ENCODE data around the gene IFNGR1.
A peak's percentile ranks its signal among the peaks of the same experiment; 100 is the strongest.
"Not testable (repeated sequence)": the region's sequence is repeated elsewhere in the genome, so short reads cannot be mapped to it uniquely, and the experiment has no call there.

The IFNGR1 gene

DNA sequence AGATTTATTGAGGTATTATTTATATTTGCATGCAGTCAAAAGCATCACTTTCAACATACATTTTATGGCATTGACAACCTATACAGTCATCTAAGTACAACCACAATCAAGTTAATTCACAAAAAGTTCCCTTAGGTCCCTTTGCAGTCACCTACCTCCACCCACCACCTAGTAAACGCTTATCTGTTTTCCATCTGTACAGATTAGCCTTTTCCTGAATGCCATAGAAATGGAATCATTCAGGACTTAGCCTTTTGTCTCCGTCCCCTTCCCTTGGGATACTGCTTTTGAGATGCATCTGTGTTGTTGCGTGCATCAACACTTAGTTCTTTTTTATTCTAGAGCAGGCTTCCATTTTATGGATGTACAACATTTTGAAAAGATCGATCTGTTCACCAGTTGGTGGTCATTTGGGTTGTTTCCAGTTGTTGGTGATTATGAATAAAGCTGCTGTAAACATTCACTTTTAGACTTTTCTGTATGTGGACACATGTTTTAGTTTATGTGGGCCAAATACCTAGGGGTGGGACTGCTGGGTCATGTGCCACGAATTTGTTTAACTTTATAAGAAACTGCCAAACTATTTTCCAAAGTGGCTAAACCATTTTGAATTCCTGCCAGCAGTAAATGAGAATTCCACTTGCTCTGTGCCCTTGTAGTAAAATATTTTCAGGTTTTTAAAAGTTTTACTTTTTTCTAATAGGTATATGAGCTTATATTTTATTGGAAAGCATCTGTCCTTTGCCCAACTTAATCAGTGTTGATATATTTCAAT lies 17.6 kb upstream of the IFNGR1 start:
- peak; percentile 52 for DNase-seq (ENCODE audit: low read depth, low spot score)

DNA sequence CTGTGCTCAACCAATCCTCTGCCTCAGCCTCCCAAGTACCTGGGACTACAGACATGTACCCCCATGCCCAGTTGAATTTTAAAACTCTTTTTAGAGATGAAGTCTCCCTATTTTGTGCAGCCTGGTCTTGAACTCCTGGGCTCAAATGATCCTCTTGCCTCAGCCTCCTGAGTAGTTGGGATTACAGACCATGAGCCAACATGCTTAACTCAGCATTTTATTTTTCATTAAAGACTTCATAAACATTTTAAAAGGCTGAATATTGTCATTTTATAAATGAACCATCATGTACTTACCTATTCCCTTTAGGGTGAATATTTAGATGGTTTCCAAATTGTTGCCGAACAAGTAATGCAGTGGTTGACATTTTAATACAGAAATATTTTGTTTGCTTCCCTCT lies 16.5 kb upstream of the IFNGR1 start:
- no peak for DNase-seq (ENCODE audit: low read depth, low spot score)

DNA sequence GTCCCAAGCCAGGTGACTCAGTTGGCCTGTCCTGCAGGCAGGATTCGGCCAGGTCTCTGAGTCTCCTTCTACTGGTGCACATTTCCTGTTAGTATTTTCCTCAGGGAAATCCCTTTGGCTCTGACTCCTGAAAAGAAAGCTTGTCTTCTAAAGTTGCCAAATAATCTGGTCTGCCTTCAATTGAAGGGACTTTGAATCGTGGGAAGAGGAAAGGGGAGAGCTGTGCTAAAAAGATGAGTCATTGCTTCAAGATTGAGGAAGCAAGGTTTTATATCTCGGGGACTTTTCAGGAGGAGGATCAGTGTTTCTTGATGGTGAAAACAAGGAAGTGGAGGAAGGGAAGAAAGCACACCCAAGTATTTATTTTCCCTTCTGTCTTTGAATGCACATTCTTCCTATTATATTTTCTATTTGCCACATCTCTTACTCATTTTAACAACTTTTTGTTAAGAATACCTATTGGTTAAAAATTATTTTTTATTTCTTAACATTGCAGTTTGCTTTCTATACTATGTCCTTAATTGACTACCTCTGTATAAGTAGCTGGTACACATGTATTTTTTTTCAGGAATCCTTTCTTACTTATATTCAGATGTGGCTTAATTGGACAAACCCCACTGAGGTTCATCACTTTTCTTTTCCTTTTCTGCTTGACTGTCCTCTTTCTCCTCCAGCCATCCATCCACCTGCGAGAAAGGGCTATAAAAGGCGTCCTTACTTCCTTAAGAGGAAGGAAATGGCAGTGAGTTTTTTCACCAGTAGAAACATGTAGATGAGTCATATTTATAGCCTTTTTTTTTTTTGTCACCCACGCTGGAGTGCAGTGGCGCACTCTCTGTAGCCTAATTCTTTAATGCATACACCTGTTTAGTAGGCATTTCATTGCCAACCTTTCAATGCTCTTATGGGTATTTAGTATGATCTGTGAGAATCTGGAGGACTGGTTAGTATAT lies 15.0 kb upstream of the IFNGR1 start:
- peak; percentile 71 for DNase-seq (ENCODE audit: low read depth, low spot score)

DNA sequence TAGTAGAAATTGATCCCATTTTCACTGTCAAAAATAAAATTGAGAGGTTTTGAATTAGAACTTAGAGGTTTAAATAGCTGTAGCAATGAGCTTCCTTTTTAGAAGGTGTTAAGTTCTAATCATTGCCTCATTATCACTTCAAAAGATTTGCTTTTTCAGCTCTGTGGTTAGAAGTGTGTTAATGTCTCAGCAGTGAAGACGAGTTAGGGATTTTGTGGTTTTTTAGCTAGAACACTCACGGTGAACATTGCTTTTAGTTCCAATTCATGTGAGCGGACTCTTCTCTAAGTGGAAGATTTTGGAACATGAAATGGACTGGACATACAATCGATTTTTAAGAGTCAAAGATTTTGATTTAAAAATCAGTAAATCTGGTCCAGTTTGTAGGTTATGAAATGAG lies 12.7 kb upstream of the IFNGR1 start:
- DNase-seq (ENCODE audit: low read depth, low spot score) = no peak

DNA sequence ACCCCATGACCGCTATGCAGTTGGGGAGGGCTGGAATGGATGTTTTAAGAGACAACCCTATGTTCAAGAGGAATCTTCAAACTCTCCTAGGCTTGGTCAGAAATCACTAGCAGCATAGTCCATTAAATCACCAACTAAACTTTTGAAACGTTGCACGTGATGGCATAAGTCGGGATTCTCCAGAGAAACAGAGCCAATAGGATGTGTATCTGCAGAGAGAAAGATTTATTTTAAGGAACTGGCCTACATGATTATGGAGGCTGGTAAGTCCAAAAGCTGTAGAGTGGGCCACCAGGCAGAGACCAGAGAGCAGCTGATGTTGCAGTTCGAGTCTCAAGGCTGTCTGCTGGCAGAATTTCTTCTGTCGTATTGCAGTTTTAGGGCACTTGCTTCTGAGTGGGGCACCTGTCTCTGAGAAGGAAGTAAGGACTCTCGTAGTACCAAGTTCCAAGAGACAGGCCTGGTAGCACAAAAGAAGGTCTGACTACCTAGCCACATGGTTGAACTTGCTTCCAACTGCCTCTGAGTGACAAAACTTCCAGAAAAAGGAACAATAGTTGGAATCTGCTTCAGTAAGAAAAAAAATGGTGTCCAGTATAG lies 11.9 kb upstream of the IFNGR1 start:
- no peak for DNase-seq (ENCODE audit: low read depth, low spot score)

DNA sequence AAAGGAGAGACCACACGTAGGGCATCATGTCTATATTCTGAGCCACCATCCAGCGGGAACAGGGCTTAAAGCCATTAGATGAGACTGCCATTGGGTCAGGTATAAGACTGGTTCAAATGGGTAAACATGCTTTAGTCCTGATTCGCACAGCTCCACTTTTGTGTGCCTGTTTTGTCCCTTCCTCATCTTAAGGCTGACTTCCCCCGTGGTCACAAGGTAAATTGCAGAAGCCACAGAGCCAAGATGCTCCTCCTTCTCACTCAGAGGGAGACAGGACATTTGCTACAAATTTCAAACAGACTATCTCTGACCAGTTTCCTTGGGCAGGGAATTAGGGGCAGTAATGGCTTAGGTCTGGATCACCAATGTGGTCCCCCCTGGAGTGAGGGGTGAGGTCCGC lies 11.4 kb upstream of the IFNGR1 start:
- no peak for DNase-seq (ENCODE audit: low read depth, low spot score)

DNA sequence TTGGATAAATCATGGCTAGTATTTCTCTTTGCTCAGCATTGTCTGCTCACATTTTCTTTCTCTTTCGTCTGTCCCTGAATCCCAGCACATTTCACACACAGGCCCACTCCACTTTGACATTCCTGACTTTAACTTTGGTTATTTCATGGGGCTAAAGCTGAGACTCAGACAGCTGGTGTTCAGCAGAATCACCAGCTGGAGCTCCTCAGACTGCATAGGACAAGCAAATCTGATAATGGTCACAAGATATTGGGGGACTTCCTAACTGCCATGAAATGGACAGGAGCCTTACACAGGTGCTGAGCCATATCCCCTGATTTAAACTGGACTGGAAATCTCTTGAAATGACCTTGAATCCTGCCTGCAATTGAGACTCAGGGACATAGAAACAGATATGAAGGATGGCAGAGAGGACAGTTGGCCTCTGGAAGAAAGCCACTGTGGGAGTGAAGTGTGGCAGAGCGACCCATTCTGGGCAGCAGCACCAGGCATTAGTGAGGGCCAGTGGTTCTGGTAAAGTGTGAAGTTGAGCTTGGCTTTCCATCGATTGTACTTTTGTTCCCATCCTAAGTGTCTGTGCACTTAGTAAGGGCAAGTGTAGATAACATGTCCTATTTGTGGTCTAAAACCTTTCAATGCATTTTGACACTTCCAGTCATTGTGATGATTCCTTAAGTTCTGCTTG lies 10.0 kb upstream of the IFNGR1 start:
- DNase-seq (ENCODE audit: low read depth, low spot score) = no peak

DNA sequence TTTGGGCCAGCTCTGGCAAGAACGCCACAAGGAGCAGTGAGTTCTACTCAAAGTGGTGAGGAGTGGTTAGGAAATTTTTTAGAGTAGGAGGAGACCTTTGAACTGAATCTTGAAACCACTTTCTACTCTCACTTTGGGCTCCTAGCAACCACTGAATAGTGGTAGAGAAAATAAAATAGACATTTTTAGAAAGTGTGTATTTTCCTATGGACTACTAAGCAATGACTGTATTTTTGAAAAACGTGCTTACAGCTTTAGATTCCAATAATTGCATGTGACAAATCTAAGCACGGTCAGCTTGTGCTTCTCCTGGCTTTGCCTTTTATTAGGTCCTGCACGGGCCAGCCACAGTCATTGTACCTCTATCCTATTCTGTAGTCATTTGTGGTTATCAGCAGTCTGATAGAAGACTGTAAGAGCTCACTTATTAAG lies 8.7 kb upstream of the IFNGR1 start:
- DNase-seq (ENCODE audit: low read depth, low spot score) = no peak

DNA sequence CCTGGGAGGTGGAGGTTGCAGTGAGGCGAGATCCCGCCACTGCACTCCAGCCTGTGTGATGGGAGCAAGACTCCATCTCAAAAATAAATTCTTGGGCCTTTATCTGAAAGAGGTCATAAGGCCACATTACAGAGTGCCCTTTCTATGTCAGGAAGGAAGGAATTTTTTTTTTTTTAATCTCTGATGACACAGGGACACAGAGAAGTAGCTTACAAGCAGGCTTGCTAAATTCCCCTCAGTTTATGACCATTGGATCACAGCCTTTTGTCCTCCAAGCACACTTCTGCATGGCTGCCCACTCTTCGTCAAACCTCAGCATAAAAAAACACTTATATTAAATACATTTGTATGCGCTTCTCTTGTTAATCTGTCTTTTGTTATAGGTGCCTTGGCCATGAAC lies 7.5 kb upstream of the IFNGR1 start:
- DNase-seq (ENCODE audit: low read depth, low spot score) = no peak

DNA sequence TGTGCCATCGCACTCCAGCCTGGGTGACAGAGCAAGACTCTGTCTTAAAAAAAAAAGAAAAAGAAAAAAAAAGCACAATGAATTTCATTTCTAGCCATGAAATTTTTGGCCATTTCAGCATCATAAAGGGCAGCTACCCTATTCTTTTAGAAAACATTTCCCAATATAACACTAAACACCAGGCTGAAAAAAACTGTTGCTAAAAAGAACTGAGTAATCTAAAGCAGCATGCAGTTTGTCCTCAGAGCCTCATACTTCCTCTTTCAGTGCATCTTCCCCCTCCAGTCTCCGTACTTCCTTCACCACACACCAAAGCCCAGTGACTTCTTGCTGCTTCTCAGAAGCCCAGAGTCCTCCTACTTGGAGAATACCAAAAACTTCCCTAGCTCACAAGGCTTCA lies 5.6 kb upstream of the IFNGR1 start:
- no peak for DNase-seq (ENCODE audit: low read depth, low spot score)

DNA sequence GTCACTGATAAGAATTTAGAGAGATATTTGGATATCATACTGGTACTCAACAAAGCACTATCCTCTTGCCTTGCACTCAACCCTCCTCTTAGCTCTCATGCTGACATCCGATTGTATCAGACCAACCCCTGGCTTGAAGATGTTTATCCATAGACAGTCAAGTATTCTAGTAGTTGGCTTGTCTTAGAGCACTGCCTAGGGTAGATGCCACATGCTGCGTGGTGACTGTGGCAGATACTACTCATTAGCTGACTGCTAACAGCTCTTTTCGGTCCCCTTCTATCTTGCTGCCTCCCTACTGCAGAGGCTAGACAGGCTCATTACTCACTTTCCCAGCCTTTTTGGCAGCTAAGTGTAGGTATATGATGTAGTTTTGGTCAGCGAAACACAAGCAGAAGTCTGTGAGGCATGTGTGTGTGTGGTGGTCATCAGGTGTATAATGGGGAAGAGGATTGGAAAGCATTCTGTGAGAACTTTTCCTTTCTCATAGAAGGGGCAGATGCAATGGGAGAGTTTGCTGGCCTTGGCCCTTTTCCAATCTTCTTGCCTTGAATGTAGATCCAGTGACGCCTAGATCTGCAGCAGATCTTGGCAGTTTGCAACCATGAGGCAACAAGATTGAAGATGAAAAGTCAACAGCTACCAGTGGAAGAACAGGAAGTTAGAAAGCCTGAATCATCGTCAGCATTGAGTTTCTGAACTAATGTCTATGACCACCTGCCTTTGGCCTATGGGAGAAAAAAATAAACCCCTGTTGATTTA lies 4.4 kb upstream of the IFNGR1 start:
- DNase-seq (ENCODE audit: low read depth, low spot score) = no peak

DNA sequence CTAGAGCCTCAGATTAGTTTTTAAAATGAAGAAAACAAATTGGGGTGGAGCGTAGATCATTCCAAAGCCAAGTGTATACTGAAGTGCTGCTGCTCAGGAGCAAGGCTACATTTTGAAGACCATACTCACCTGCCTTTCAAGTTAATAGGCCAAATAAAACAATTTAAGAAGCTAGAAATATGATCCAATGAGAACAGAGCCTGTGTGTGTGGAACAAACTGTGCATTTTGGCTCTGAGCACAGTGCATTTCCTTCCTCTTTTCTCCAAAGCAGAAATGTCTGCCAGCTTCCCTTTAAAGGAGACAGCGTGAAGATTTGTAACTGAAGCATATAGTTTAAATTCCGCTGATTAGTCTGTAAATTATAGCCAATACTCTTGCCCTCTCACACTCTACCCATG lies 3.2 kb upstream of the IFNGR1 start:
- DNase-seq (ENCODE audit: low read depth, low spot score) = no peak

DNA sequence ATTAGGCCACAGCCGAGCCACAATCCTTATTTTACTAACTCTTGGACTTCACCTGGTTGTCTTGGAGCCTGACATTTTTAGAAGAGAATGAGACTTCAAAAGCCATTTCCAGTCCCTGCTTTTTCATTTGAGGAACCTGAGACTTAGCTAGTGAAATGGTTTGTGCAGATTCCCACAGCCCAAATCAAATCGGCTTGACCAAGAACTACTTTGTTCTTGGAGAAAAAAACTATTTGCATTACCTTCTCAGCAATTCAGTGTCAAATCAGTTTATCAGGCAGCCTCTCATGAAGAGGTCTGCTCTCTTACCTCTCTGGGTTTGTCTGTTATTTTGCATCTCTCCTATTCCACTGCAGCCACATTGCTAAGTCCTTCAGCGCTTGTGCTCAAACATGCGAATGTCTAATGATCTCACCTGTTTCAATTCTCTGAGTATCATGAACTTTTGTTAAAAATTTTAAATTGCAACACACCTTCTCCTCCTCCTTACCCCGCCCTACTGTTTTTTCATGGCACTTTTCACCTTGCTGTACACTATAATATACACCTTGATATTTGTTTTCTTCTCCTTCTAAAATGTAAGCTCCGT lies 573 bp upstream of the IFNGR1 start:
- no peak for DNase-seq (ENCODE audit: low read depth, low spot score)

DNA sequence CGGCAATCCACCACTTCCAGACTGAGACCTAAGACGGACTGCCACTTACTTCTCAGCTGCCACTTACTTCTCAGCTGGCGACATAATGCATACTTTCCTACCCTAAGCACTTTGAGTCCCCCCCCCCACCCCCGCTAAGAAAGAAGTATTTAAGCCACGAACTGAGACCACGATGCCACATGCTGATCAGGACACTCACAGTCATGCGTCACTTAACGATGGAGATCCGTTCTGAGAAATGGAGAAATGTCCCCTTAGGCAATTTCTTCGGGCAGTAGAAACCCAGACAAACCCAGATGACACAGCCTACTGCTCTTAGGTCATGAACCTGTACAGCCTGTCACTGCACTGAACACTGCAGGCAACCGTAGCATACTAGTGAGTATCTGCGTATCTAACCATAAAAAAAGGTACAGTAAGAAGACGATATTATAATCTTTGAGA lies 690 bp downstream of the IFNGR1 start:
- DNase-seq (ENCODE audit: low read depth, low spot score) = peak; percentile 62

DNA sequence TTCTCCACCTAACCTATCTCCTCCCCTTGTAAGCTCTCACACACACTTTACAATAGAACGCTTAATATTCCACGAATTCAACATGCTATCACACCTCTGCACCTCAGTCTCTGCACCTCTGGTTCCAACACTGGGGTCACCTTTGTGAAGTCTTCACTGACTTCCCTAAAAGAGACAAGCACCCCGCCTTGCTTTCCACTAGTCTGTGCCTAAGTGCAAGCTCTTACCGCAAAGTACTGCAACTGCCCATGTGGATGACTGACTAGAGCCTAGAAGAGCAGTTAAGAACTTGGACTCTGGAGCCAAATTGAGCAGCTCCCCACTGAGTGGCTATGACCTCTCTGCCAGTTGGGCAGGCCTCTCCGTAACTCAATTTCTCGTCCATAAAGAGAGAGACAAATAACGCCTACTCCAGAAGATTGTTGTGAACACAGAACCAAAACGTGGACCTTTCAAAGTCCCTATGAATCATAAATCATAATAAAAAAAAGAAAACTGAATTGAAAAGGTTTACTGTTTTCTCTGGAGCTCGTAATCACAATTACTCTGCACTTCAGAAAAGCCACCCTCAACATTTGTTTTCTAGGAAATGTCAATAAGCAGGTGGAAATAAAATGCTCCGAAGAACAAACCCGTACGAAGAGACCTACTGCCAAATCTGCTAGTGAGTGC lies 1.2 kb downstream of the IFNGR1 start:
- no peak for DNase-seq (ENCODE audit: low read depth, low spot score)

DNA sequence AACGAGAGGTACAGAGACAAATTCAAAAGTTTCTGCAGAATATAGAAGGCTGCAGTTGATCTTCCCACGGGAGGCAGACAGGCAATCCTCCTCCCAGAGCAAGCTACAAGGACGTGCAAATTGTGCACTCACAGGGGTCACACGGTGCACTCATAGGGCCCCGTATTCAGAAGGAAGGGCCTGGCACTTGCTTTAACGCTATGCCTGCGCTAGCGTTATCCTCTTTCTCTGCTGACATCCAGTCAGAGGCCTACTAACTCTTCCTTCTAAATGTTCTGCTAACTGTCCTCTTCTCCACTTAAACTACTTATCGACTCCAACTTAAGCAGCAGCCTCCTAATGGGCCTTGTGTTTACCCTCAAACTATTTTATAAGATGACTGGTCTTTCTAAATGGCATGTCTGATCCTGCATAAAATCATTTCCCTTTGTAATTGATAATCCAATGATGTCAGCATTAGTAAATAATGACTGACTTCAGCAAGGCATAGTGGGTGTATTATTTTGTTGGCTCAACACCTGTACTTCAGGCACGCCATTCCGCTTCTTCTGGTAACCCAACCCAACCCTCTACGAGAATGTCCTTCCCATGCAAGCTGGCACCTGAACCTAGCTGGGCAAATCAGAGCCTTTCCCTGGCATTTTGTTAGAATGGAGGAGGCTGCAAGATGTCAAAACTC lies 2.2 kb downstream of the IFNGR1 start:
- DNase-seq (ENCODE audit: low read depth, low spot score) = no peak

DNA sequence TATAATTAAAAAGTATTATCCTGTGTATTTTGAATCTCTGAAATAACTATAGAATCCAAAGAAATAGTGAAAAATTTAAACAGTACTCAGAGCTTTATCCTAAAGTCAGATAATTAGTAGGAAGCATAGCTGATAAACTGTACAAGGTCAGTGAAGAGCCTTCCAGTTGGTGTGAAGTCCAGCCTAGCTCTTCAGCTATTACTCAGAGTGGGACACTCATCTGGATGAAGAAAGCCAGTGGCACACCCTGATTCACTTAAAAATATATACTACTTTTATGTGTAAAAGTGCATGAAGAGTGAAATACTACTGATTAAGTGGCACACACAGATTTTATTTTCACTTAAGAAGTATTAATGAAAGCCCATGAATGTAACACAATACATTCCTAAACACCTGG lies 3.1 kb downstream of the IFNGR1 start:
- no peak for DNase-seq (ENCODE audit: low read depth, low spot score)

DNA sequence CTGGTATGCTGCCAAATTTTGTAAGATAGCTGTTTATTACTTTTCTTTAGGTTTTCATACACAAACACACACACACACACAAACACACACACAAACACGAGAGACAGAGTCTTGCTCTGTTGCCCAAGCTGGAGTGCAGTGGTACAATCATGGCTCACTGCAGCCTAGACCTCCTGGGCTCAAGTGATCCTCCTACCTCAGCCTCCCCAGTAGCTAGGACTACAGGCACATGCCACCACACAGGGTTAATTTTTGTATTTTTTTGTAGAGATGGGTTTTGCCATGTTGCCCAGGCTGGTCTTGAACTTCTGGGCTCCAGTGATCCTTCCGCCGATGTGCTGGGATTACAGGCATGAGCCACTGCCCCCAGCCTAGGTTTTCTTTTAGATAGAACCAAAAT lies 3.6 kb downstream of the IFNGR1 start:
- not testable (repeated sequence) for DNase-seq (ENCODE audit: low read depth, low spot score)

DNA sequence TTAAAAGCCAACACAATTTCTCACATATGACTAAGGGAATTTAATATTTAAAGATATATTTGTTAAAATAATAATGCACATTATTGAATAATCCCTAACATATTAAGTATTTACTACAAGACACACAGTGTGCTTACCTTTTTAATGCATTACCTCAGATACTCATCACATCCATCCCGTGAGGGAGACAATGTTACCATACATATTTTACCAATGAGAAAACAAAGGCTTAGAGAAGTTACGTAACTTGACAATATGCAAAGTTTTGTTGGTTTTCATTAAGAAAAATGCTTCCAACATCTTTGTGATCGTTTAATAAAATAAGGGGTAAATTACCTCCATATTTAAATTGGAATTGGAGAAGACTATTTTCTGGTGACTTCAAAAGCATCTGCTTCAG lies 4.3 kb downstream of the IFNGR1 start:
- DNase-seq (ENCODE audit: low read depth, low spot score) = no peak

DNA sequence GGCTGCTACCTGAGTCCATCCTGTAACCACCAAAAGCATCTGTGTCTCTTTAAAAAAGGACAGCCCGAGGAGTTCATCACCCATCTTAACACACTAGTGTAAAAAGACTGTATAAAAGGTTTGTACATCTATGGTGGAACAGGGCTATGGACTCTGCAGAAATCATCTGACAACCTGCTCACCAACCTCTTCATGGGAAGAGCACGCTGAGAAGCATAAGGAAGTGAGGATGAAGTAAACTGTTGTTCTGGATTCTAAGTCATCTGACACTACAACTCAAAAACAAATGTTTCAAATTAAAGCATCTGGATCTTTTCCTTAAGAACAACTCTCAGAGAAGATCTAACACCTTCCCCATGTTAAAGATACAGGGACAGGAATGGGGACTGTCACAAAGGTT lies 5.4 kb downstream of the IFNGR1 start:
- DNase-seq (ENCODE audit: low read depth, low spot score) = no peak

Measured in astrocyte of the hippocampus (primary cell).